ENCODE data around the gene F2R. TPM values are rescaled to one million over a fixed set of nuclear protein-coding genes. Genes with fewer than 3 reads are reported as not detected.

The F2R gene
- total RNA-seq, 1 donor from 2014 or later: 105 TPM

DNA sequence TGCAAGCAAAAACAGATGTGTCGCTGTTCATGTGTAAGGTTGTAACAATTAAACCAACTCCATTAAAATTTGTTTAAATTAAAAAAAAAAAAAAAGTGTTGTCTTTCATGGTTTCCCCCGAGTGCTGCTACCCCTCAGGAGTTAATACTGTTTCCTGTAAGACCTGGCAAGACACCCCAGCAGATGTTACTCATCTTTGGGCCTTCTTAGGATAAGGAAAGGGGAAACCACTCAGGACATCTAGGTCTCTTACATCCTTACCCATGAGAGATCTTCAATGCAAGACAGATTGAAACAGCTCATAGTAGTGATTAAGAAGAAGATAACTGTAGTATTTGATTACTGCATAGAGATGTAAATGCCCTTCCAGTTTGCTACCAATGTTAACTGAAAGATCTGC lies 33.5 kb upstream of the F2R start:
- DNase-seq (ENCODE audit: low read depth): no peak
- H3K4me3 ChIP-seq (ENCODE audit: low read depth, low read length): no peak overlapping the region
- TF ChIP-seq, protein P1, sequence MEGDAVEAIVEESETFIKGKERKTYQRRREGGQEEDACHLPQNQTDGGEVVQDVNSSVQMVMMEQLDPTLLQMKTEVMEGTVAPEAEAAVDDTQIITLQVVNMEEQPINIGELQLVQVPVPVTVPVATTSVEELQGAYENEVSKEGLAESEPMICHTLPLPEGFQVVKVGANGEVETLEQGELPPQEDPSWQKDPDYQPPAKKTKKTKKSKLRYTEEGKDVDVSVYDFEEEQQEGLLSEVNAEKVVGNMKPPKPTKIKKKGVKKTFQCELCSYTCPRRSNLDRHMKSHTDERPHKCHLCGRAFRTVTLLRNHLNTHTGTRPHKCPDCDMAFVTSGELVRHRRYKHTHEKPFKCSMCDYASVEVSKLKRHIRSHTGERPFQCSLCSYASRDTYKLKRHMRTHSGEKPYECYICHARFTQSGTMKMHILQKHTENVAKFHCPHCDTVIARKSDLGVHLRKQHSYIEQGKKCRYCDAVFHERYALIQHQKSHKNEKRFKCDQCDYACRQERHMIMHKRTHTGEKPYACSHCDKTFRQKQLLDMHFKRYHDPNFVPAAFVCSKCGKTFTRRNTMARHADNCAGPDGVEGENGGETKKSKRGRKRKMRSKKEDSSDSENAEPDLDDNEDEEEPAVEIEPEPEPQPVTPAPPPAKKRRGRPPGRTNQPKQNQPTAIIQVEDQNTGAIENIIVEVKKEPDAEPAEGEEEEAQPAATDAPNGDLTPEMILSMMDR (IDR thresholded peaks at IDR 0.05; ENCODE audit: insufficient read depth, low read length, poor library complexity, severe bottlenecking): no peak
- H3K36me3 ChIP-seq (ENCODE audit: control insufficient read depth, insufficient read depth, low read length): no peaks in the 10 kb centered on the region
- no peaks in the 10 kb centered on the region for H3K27me3 ChIP-seq (ENCODE audit: control insufficient read depth, insufficient read depth, low read length)

DNA sequence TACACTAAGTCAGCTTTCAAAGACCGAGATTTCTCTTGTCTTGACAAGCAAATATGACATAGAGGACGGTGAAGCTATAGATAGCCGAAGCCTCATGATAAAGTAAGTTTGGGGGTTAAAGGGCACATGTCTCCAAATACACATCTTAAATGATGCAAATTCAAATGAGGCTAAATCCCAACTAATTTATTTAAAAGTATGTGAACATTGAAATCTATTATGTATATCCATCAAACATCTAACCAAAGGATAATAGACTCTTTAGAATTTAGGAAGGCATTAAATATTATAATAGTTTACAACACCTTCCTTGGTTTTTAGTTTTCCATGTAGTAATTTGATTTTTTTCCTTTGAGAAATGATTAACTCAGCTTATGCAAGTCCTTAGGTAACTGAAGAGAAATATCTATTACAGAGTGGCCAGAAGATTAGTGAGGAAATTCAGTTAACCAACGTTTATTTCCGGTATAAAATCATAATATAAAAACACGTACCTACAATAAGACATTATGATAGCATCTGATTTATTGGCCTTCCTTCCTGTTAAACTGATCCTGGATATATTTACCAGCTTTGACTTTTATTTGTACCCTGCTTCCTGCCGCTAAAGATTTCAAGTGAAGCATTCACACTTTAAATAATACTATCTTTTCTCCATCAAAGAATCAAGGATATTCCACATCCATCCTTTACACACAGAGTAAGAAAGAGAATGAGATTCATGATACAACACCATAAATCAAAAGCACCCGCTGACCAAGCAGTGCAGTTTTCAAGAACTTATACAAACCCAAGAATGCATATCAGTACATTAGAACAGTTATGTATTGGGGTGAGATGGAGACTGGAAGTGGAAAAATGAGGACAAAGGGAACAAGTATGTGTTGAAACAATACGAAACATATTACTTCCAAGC lies 31.9 kb upstream of the F2R start:
- TF ChIP-seq, protein P1 (IDR thresholded peaks at IDR 0.05; ENCODE audit: insufficient read depth, low read length, poor library complexity, severe bottlenecking): no peak
- H3K36me3 ChIP-seq (ENCODE audit: control insufficient read depth, insufficient read depth, low read length): no peaks in the 10 kb centered on the region
- DNase-seq (ENCODE audit: low read depth): no peak
- no peak overlapping the region for H3K4me3 ChIP-seq (ENCODE audit: low read depth, low read length)
- no peaks in the 10 kb centered on the region for H3K27me3 ChIP-seq (ENCODE audit: control insufficient read depth, insufficient read depth, low read length)

DNA sequence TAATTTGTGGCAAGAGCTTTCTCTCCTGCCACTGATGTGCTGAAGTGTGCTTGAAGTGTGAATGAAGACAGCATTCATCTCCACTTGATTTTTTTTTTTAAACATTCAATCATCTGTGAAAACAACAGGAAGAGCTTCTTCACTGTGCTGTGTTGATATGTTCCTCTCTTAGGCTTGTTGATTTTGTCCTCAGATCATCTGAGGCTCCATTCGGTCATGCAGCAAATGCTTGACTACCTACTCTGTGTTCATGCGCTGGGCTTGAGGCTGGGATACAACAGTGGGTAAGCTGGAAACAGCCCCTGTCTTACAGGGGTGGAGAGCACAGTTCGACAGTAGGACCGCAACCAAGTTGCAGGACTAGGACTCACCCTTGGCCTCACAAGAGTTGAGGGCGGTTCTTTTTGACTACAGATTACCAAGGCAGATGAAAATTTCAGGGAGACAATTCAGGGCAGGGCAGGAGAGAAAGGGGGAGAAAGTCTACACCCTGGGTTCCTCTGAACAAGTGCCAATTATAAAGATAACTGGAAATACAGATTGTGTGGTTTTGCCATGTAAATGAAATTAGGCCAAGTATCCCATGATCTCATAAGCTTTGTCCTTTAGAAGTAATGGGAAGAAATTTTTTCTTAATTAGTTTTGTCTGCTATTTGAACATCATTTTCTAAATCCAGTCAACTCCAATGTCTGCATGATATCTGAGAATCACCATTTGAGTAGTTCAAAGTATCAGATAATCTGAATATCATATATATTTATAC lies 31.0 kb upstream of the F2R start:
- H3K27me3 ChIP-seq (ENCODE audit: control insufficient read depth, insufficient read depth, low read length): no peaks in the 10 kb centered on the region
- TF ChIP-seq, protein P1 (IDR thresholded peaks at IDR 0.05; ENCODE audit: insufficient read depth, low read length, poor library complexity, severe bottlenecking): no peak
- DNase-seq (ENCODE audit: low read depth): no peak
- H3K36me3 ChIP-seq (ENCODE audit: control insufficient read depth, insufficient read depth, low read length): no peaks in the 10 kb centered on the region
- H3K4me3 ChIP-seq (ENCODE audit: low read depth, low read length): no peak overlapping the region

DNA sequence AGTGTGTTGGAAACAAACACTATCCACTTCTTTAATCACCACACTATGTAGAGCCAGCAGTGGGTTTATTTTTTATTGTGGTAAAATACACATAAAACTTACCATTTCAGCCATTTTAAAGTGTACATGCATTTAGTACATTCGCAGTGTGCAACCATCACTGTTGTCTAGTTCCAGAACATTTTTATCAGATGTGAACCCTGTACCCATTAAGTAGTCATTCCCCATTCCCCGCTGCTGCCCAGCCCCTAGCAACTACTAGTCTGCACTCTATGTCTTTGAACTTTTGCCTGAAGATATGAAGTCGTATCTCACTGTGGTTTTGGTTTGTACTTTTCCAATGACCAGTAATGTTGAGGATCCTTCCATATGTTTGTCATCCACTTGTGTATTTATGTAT lies 30.2 kb upstream of the F2R start:
- no peak for DNase-seq (ENCODE audit: low read depth)
- H3K4me3 ChIP-seq (ENCODE audit: low read depth, low read length): no peak overlapping the region
- no peaks in the 10 kb centered on the region for H3K36me3 ChIP-seq (ENCODE audit: control insufficient read depth, insufficient read depth, low read length)
- no peaks in the 10 kb centered on the region for H3K27me3 ChIP-seq (ENCODE audit: control insufficient read depth, insufficient read depth, low read length)
- TF ChIP-seq, protein P1 (IDR thresholded peaks at IDR 0.05; ENCODE audit: insufficient read depth, low read length, poor library complexity, severe bottlenecking): no peak

DNA sequence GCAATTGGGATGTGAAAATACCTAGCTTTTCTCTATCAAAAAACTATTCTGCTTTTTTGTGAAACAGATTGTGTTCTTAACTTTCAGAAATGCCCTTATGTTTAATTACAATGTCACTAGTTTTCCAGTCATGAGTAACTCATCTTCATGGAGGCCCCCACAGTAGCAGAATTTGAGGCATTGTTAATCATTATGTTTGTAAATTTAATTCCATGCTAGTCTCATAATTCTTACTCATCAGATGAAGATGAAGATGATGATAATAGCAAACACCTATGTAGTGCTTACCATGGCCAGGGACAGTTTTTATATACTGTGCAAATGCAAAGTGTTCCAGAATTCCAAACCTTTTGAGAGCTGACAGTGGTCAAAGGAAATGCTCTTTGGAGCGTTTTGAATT lies 27.7 kb upstream of the F2R start:
- H3K36me3 ChIP-seq (ENCODE audit: control insufficient read depth, insufficient read depth, low read length): no peaks in the 10 kb centered on the region
- no peak overlapping the region for H3K4me3 ChIP-seq (ENCODE audit: low read depth, low read length)
- no peaks in the 10 kb centered on the region for H3K27me3 ChIP-seq (ENCODE audit: control insufficient read depth, insufficient read depth, low read length)
- no peak for DNase-seq (ENCODE audit: low read depth)
- TF ChIP-seq, protein P1 (IDR thresholded peaks at IDR 0.05; ENCODE audit: insufficient read depth, low read length, poor library complexity, severe bottlenecking): no peak
